Activated CD8-positive, alpha-beta memory T cell treated with anti-CD3 and anti-CD28 coated beads for 48 hours (primary cell): ENCODE measurements around the gene DCTD.
"Not testable (repeated sequence)": the region's sequence is repeated elsewhere in the genome, so short reads cannot be mapped to it uniquely, and the experiment has no call there.

ENCODE experiments used
- DNase-seq, 3 experiments: peaks; one replicate each; pipeline ENCODE4 v3.0.0-alpha.2; 2020; ENCODE audit warnings: low read depth in 2 of 3, low spot score in 2 of 3

DCTD gene

DNA sequence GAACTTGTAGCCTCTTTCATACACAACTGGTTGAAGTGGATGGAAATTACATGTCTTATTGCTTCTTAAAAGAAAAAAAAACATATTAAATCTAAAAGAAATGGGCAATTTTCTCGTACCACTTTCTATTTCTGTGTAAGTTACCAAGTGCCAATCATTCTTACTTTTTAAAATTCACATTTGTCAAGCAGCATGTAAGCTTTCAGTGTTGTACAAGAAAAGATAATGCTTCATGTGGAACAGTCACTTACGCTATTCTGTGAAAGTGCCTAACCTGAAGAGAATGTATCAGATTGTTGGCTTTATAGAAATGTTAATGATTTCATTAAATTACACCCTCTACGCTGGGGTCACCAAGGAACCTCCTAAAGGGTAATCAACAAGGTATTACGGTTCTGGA is 4.4 kb upstream of the DCTD start:
- DNase-seq = no peak

DNA sequence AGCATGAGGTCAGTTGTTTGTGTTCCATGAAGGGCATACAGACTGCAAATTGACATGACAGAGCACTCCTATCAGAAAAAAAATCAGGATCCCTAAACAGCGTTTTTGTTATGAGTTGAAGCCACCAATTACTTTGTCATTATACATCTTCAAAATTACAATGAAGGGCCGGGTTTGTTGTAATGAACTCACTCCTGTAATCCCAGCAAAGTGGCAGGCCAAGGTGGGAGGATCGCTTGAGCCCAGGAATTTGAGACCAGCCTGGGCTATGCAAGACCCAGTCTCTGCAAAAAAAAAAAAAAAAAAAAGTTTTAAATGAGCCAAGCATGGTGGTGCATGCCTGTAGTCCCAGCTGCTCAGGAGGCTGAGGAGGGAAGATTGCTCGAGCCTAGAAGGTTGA is 3.5 kb upstream of the DCTD start:
- DNase-seq = no peak

DNA sequence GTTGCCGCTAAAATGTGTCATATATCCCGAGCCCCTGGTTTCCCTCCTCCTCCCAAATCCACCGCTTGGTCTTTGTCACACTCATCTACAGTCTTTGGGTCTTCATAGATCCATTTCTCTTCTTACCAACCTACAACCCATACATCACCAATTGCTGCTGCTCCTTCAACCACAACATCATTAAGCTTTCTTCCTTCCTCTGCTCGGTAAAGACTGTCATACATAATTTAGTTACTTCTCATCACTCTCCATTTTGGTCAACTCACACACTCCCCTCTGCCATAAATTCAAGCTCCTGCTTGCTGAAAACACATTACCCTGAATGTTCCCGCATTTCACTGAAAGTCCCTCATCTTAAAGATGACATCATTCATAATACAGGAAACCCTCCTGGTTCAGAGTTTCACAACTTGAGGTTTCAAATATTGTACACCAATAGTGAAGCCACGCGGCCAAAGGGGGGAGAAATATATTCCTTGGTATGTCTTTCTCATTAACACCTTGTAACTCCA is 1.7 kb upstream of the DCTD start:
- DNase-seq = peak in 1 of 3 experiments; percentile 9

DNA sequence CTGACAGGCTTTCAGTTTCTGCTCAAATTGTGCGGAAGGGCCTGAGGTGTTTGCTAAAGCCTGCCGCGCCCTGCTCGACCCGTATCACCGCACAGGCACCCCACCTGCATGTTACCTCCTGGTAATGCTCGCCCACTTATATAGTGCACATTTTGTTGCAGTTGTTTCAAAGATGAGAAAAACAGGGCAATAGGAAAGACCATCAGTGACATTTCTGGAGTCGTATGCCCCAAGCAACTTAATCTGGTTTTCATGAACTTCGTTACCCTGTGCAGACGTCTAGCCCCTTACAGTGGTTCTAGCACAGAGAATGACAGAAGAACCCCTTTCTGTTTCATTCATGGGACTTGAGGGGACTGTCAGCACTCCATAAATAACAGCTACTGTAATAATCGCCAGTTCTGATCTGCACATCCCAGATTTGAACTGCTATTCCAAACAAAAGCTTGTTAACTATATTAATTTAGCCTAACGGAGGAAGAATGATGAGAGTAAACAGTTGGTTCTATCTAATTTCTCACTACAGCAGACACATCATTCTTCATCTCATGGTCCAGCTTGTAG is 940 bp upstream of the DCTD start:
- no peak for DNase-seq

DNA sequence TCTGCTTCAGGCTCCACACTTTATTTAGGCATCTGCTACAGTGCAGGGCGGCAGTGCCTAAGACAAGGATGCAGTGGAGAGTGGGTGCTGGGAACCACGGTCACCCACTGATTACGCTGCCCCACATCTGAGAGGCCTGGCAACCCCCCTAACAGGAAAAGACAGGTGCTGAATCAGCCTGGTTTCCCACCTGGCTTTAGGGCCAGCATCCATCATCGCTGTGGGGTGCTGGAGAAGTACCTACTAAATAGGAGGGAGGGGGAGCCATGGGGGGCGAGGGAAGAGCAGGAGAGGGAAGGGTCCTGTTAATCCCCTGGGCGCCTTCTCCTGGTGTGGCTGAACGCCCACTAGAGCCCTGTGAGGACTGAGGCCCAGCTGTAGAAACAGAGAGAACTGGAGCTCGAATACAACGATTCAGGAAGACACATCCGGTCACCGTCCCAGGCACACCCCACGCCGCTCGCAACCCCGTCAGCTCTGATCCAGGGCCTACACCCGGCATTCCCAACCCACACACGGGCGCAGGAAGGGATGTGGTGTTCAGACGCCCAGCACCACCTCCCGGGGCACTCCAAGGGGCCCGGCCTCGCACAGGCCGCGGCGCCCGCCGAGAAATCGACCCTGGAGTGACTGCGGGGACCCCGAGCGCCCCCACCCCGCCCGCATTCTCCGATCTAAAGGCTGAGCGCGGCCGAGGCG is 554 bp downstream of the DCTD start:
- peak in 2 of 3 experiments; percentile 14 for DNase-seq

DNA sequence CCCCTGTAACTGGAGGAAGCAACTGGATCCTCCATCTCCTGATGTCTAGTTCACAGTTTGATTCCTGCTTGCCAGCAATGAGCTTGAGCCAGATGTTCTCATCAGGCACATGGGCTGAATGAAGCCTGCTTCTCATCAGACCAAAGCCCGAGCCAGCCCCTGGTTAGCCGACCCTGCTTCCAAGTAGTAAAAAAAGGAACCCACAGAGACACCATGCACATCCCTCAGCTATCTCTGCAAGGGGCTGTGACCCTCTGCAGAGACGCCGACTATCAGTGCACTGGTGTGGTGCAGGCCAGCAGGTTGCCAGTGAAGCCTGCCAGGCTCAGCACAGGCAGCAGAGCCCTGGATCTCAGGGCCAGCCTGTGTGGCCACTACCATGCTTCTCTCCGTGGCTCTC is 2.8 kb downstream of the DCTD start:
- no peak for DNase-seq

DNA sequence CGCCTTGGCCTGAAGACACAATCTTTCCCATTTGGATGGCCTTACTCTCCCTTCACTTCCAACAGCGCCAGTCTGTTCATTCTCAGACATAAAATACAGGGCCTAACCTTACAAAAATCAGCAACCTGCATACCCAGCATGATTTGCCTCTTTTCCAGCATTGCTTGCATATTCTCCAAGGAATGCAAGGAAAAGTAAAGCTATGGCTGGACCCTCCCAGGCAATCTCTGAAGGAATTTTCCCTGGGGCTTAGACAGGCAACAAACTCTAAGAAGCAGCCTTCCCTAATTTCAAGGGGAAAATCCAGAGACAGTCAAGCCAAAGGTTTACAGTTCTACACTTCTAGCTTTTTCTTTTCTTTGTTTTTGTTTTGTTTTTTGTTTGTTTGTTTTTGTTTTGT is 3.6 kb downstream of the DCTD start:
- no peak for DNase-seq

DNA sequence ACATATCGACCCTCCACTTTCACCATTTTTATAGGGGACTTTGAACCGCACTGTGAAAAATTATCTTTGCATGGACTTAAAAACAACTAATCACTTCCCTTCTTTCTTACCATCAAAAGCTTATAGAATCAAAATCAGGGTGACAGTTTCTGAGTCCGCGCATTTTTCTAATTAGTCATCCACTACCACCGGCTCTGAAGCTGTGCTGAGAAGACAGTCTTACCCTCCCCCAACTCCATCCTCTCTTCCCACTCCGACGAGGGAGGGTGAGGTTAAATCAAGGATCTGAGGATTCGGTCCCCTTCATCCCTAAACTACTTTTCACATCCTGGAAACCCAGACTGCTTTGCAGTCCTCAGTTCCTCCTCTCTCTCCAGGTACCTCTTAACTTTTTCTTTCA is 4.2 kb downstream of the DCTD start:
- DNase-seq = no peak

DNA sequence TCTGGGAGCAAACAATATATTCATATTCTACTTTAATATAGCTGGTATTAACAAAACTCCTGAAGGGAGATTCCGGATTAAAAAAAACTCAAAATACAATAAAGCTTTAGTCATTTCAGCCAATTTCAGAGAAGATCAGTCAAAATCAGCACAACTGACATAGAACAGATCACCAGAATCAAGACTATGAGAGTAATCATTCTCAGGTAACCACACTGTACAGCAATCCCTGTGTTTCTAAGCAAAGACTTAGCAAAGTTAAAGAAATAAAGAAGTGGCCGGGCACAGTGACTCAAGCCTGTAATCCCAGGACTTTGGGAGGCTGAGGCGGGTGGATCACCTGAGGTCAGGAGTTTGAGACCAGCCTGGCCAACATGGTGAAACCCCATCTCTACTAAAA is 9.1 kb downstream of the DCTD start:
- no peak for DNase-seq

DNA sequence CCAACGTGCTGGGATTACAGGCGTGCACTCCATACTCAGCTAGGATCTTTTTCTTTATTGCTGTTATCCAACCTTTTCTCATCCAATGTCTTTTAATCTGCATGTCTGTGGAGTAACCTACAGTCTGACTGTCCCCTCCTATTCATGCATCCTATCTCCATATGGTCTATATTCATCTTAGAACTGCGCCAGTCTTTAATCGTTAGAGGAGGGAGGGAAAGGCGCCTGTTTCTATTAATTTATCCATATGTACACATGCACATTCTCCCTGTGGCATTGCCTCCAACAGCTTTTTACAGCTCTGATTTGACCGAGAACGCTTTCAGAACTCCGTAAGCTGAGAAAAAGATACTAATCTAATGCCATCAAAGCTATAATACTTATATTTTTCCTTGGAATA is 9.8 kb downstream of the DCTD start:
- DNase-seq = no peak

DNA sequence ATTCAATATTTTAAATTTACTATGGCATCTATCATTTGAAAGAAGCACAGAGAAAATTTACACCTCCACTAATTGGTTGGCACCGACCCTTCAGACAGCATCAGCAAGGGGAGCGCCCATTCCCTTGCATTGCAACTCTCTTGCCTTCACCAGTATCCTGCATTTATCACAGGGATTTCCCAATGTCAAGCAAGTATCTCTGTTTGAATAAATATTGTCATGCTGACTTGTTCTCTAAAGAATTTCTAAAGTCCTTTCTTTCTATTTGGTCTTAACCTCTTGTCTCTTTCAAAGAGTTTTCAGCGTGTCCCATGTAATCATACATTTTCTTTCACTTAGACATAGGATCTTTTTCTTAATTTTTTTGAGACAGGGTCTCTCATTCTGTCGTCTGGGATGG is 10.4 kb downstream of the DCTD start:
- DNase-seq = no peak

DNA sequence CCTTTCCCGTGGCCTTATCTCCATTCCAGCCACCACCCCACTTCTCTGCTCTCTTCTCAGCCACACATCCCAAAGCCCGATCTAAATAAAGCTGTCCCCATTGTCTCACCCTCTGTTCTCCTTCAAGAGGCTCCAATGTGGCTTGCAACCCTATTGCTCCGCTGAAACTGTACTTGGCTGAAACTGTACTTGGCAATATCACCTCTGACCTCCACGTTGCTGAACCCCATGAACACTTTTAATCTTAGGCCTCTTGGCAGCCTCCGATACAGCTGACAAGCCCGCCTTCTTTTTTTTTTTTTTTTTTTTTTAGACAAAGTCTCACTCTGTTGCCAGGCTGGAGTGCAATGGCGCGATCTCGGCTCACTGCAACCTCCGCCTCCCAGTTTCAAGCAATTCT is 12.1 kb downstream of the DCTD start:
- DNase-seq = no peak

DNA sequence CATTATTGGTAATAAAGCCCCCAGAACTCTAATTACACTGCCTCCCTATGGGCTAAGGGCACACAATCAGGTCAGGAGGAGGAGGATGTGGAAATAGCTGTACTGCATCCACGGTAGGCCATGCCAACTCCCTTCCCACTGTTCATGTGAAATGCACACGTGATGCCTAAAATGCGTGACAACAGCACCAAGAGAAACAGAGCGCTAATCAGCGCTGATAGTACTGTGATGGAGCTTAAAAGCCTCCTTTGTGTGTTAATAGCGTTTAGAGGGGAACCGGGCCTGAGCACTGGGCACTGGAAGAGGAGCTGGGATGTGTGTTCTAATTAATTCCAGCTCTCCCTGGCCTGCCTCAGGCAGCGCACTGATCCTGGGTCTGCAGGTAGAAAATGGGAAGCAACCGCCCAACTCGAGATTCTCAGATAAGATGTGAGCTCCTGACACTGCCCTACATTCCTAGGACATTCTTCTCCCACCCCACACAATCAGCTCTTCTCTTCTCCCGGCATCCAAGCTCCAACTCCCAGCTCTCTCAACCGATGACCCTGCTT is 12.9 kb downstream of the DCTD start:
- no peak for DNase-seq

DNA sequence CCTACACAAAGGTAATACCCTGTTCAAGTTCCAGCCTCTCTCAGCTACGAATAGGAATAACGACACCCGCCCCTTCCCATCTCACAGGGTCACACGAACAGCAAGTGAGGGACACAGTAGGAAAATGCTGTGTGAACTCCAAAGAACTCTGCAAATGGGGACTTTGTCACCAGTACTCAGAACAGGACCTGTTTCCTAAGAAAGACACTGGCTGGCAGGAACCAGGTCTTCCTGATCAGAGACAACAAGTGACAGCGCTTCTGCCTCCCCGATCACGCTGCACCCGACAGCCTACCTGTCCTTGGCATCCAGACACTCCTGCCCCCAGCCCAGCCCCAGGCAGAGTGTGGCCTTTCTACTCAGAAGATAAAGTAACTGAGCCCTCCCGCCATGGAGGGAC is 14.2 kb downstream of the DCTD start:
- DNase-seq = no peak

DNA sequence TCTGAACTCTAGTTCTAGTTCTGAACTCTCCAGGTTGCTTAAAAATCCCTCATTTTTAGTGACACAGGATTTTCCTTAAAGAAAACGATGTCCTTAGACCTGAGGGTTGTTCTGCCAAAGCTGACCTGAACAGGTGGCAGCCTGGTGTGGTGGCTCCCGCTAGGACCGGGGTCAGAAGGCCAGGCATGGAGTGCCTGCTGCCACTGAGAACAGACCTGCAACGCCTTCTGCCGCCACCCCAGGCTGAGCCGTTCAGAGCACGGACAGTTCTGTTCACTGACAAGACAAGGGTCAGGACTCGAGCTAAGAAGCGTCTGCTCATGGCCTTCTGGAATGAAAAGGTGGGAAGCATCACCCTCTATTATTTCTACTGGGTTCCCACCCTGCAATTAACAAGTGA is 15.8 kb downstream of the DCTD start:
- no peak for DNase-seq

DNA sequence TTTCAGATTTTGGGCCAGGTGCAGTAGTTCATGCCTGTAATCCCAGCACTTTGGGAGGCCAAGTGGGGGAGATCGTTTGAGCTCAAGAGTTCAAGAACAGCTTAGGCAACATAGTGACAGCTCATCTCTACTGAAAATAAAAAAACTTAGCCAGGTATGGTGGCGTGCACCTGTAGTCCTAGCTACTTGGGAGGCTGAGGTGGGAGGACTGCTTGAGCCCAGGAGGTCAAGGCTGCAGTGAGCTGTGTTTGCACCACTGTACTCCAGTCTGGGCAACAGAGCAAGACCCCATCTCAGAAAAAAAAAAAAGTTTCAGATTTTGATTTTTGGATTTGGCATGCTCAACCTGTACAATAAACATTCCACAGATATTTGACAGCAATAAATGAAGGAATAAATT is 17.2 kb downstream of the DCTD start:
- not testable (repeated sequence) for DNase-seq

DNA sequence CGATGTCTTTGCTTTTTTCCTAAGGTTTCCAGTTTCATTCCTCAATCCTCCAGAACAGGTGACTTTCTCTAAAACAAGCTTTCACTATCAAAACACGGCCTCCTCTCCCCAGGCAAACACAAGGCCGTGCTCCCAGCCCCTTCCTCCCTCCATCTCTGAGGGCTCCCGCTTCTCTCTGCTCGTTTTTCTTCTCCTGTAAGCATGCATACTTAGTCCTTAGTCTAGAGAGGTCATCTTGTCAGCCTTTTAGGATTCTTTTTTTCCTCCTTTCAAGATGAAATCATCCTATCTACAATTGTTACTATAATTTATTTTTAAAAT is 18.7 kb downstream of the DCTD start:
- no peak for DNase-seq

DNA sequence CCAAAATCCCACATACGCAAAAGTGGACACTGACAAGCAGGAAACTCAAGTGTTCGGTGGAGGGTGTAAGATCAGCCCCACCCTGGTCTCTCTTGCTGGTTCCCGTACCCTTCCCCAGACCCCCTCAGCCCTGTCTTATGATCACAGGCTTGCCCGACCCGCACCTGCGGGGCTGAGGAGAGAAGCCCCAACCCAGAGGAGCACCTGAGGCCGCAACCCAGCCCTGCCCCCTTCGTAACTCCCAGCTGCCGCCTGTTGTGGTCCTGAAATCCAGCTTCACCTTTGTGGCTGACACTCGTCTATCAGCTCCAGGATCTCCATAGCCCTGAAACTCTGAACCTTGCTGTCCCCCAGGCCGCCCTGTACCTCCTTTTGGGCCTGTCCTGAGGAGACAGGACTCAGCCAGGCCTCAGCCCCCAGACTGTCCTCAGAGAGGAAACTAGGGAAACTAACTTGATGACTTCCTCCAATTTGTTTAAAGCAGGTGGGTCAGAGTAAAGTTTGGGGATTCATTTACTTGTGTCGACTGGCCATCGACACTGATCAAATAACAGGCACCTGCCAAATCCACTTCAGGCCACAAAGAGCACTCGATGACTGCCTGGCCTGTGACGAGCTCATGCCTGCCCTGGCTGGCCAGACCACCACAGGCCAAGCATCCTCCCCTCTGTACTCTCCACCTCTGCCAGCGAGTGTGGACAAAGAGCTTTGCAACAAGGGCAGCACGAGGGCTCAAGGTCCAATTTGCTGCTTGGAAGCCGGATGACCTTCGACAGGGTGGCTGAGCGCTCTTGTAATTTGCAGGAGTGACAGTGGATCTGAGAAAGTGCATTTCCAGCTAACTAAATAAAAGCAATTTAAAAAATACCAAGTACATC is 19.3 kb downstream of the DCTD start:
- DNase-seq = no peak

DNA sequence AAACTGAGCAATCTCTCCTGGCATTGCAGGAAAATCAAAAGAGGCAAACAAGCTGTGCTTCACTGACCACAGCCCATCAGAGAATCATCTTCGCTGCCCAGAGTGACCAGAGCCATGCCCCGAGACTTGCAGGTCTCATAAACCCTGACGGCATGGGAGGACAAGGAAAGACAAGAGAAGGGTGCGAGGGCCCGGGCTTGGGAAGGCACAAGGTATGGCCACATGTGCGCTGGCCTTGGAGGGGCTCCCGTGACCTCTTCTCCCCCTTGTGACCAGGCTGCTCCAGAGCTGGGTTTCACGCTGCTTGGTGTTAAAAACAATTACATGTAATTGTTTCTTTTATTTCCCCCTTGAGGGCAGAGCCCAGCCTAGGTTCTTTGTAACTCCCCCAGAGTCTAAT is 20.8 kb downstream of the DCTD start:
- DNase-seq = no peak

DNA sequence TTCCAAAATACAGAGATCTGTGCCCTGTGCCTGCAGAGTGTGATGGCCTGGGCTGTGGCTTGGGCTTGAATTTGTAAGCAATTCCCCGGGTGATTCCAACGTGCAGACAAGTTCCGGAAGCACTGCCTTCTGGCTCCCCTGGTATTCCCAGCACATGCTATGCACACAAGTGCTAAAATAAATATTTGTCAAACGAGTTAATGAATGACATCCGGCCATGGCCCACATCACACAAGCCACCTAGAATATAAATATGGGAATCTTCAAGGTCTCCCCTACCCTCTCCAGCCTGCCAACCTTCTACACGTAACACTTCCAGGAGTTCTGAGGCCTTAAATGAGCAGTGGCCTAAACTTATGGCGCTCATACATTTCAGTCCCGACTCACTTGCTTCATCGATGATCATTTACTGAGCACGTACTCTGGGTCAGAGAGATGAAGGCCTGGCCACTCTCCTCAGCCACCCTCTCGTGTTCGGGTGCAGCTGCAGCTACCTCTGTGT is 21.3 kb downstream of the DCTD start:
- DNase-seq = no peak

DNA sequence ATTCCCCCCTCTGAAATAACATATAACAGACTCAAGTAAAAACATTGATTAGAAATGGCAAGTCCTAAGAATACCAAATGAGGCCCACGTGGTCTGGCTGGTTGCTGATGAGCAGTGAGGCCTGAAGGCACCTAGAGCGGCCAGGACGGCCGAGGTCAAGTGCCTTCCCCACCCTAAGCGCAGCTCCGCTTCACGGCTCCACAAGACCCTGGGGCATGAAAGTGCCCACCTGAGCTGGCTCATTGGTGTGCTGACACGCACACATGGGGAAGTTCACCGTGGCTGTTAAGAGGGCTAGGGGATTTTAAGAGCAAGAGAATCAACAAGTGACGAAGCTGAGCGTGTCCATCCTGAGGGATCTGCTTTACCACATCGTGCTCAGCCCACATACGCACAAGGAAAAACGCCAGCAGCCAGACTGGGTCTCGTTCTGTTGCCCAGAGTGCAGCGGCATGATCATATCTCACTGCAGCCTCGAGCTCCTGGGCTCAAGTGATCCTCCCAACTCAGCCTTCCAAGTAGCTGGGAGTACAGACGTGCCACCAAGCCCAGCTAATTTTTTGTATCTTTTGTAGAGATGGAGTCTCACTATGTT is 22.4 kb downstream of the DCTD start:
- DNase-seq = no peak
